CD4-positive, alpha-beta T cell (primary cell): Measurements from ENCODE around the gene MCM8. TPM values are rescaled to one million over a fixed set of nuclear protein-coding genes. Genes with fewer than 3 reads are reported as not detected.

Experiments used
- ATAC-seq: fragments of 200-7000 bp; cut with Tn5 transposase; one replicate; pipeline ENCODE4 v1.10.0; 2022; ENCODE audit warnings: mild to moderate bottlenecking; ENCODE audit not compliant: poor library complexity
- CTCF ChIA-PET: fragments of 350-600 bp; sonication (Branson Sonifier 250); formaldehyde crosslinking; loops from one replicate; lab custom pipeline; 2021; ENCODE audit warnings: antibody characterized with exemption, inconsistent platforms; lab: Charles Lee
- POLR2A ChIA-PET: fragments of 350-600 bp; sonication (Branson Sonifier 250); formaldehyde crosslinking; loops from one replicate; lab custom pipeline; 2021; ENCODE audit warnings: antibody characterized with exemption, inconsistent platforms; lab: Charles Lee
- DNase-seq, 14 experiments: peaks; one replicate each; pipeline ENCODE4 v3.0.0-alpha.2; 2013 to 2020; ENCODE audit warnings: mixed read lengths in 2 of 14
- H3K27ac ChIP-seq, 2 donors: one replicate each; pipeline versions ENCODE4 v1.5.1 to v1.7.0; 2013; ENCODE audit warnings: low read length in 2 of 2, low read depth in 1 of 2, mild to moderate bottlenecking in 1 of 2
- H3K27me3 ChIP-seq, 2 experiments: 1 replicate in 1 of 2; 2 replicates in 1 of 2; pipeline versions ENCODE4 v1.6.1 to v1.7.0; 2013; ENCODE audit warnings: low read length in 2 of 2, control low read depth in 1 of 2, mild to moderate bottlenecking in 1 of 2, moderate library complexity in 1 of 2; ENCODE audit not compliant: insufficient read depth in 2 of 2, control insufficient read depth in 1 of 2
- H3K36me3 ChIP-seq: one replicate; pipeline ENCODE4 v1.6.1; 2013; ENCODE audit warnings: low read length, control low read depth; ENCODE audit not compliant: insufficient read depth
- H3K4me1 ChIP-seq: one replicate; pipeline ENCODE4 v1.6.1; 2013; ENCODE audit warnings: low read length, control low read depth; ENCODE audit not compliant: insufficient read depth
- H3K4me3 ChIP-seq: one replicate; pipeline ENCODE4 v1.5.1; 2013; ENCODE audit warnings: mild to moderate bottlenecking, low read length, moderate library complexity
- H3K9me3 ChIP-seq, 2 experiments: 1 replicate in 1 of 2; 2 replicates in 1 of 2; pipeline versions ENCODE4 v1.6.1 to v1.7.0; 2013; ENCODE audit warnings: low read length in 2 of 2, mild to moderate bottlenecking in 2 of 2, control low read depth in 1 of 2, moderate library complexity in 1 of 2; ENCODE audit not compliant: control insufficient read depth in 1 of 2, insufficient read depth in 1 of 2
- H3K27ac Mint-ChIP-seq: one replicate; pipeline ENCODE4 v1.8.0; 2020; ENCODE audit warnings: mixed read lengths
- H3K27me3 Mint-ChIP-seq: one replicate; pipeline ENCODE4 v1.8.0; 2021; ENCODE audit warnings: mixed read lengths
- H3K36me3 Mint-ChIP-seq: one replicate; pipeline ENCODE4 v1.8.0; 2021; ENCODE audit warnings: low read depth, mixed read lengths
- H3K4me1 Mint-ChIP-seq: one replicate; pipeline ENCODE4 v1.8.0; 2021; ENCODE audit warnings: low read depth, mixed read lengths
- H3K4me3 Mint-ChIP-seq: one replicate; pipeline ENCODE4 v1.8.0; 2020; ENCODE audit warnings: mild to moderate bottlenecking, mixed read lengths
- H3K9me3 Mint-ChIP-seq: one replicate; pipeline ENCODE4 v1.8.0; 2020; ENCODE audit warnings: mixed read lengths
- CTCF ChIP-seq: fragments of 200-600 bp; IDR thresholded peaks from one replicate; pipeline ENCODE4 v1.8.0; 2022; ENCODE audit warnings: antibody characterized with exemption, mild to moderate bottlenecking
- intact Hi-C, 2 experiments: fragments of 100-400 bp; cut with DNase I in 1 of 2; cut with micrococcal nuclease in 1 of 2; formaldehyde crosslinking; loops; one replicate each; pipeline versions ENCODE4 v1.15.1 to v1.9.0; 2023 to 2025; cut with DNase I, micrococcal nuclease
- total RNA-seq, 174 experiments: library from RNA in 2 of 174; stranded (reverse) in 2 of 174; gene quantifications; one replicate each; pipeline ENCODE4 v1.2.3 and lab custom pipeline; 2021 to 2026

Gene MCM8
- total RNA-seq, 2 experiments from 2014 or later = 1.4 to 1.7 TPM

DNA sequence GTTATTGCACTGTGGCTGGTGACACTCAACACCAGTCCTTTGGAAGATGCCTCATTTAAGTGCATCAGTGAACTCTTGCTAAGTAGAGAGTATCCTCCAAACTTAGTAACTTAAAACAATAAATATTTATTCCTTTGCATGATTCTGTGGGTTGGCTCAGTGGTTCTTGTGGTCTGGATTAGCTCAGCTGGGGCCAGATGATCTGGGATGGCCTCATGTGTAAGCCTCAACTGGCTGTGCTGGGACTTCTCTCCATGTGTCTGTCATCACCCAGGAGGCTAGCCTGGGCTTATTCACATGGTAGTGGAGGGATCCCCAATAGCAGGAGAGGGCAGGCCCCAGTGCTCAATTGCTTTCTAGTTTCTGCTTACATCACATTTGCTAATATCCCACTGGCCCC is 95.1 kb downstream of the MCM8 start:
- TF ChIP-seq CTCF = no peak

GRCh38 chr20:6046432-6046831 is 96.0 kb downstream of the MCM8 start:
- H3K4me3 ChIP-seq = no peak overlapping the region
- Mint-ChIP-seq H3K9me3 (no peaks in the 10 kb centered on the region), H3K27me3 (peaks cover 10% of the 10 kb centered on the region), H3K4me3 (no peak overlapping the region), H3K36me3 (peaks cover 15% of the 10 kb centered on the region), H3K27ac (no peak overlapping the region), H3K4me1 (no peaks in the 10 kb centered on the region)
- no peak for DNase-seq
- H3K27me3 ChIP-seq = peaks cover 10 to 11% of the 10 kb centered on the region in 2 experiments
- CTCF ChIA-PET = no interaction called here
- intact Hi-C loops = no loop called here
- no peak for ATAC-seq
- POLR2A ChIA-PET = no interaction called here
- H3K27ac ChIP-seq = no peak overlapping the region
- no peaks in the 10 kb centered on the region for H3K4me1 ChIP-seq
- no peak for TF ChIP-seq CTCF
- H3K9me3 ChIP-seq = no peaks in the 10 kb centered on the region
- no peaks in the 10 kb centered on the region for H3K36me3 ChIP-seq

More for the DNA sequence above, 95.1 kb downstream of the MCM8 start:
- Mint-ChIP-seq H3K27me3 (peaks cover 5% of the 10 kb centered on the region), H3K4me1 (no peaks in the 10 kb centered on the region), H3K36me3 (peaks cover 18% of the 10 kb centered on the region), H3K27ac (no peak overlapping the region), H3K9me3 (no peaks in the 10 kb centered on the region), H3K4me3 (no peak overlapping the region)
- intact Hi-C loops = no loop called here
- ChIA-PET CTCF (no interaction called here), POLR2A (no interaction called here)
- peaks cover 2% of the 10 kb centered on the region in 2 experiments for H3K27me3 ChIP-seq
- ATAC-seq = no peak
- no peaks in the 10 kb centered on the region for H3K4me1 ChIP-seq
- H3K9me3 ChIP-seq = peaks cover 0 to 7% of the 10 kb centered on the region in 2 experiments
- H3K4me3 ChIP-seq = no peak overlapping the region
- DNase-seq = no peak
- H3K27ac ChIP-seq = no peak overlapping the region
- peaks cover 5% of the 10 kb centered on the region for H3K36me3 ChIP-seq

DNA sequence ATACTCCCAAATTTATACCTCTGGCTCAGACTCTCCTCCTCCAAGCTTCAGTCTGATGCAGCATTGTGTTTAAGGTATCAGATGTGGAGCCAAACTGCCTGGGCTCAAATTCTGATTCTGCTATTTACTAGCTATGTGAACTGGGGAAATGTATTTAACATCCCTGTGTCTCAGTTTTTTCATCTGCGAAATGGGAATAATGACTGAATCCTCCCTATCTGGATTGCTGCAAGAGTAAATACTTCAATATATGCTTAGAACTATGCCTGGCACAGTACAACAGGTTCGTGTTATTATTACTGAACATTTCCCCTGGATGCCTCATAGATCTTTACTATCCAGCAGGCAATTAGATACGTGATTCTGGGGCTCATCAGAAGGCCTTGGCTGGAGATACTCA is 97.9 kb downstream of the MCM8 start:
- Histone ChIP-seq H3K4me3 (no peak overlapping the region), H3K36me3 (no peaks in the 10 kb centered on the region), H3K27me3 (peaks cover 18 to 27% of the 10 kb centered on the region in 2 experiments), H3K4me1 (no peaks in the 10 kb centered on the region), H3K9me3 (no peaks in the 10 kb centered on the region), H3K27ac (no peak overlapping the region)
- intact Hi-C loops = no loop called here
- no peaks in the 10 kb centered on the region for H3K9me3 Mint-ChIP-seq
- no peak overlapping the region for H3K27ac Mint-ChIP-seq
- no peaks in the 10 kb centered on the region for H3K4me1 Mint-ChIP-seq
- TF ChIP-seq CTCF = no peak
- no peak for DNase-seq
- no peak for ATAC-seq
- no peak overlapping the region for H3K4me3 Mint-ChIP-seq
- no peaks in the 10 kb centered on the region for H3K36me3 Mint-ChIP-seq
- ChIA-PET CTCF (no interaction called here), POLR2A (no interaction called here)
- peaks cover 17% of the 10 kb centered on the region for H3K27me3 Mint-ChIP-seq

Other genes starting within 250 kb of the MCM8 start
- 1 to 10 TPM; 7.0 to 7.3 TPM for gene SHLD1, start 200.3 kb upstream of the MCM8 start, total RNA-seq
- gene CHGB, start 39.1 kb upstream of the MCM8 start, total RNA-seq = under 1 TPM in 1 of 2 experiments, not detected in 1; 0.34 TPM
- 1 to 10 TPM; 8.1 TPM for gene TRMT6, start 119 bp upstream of the MCM8 start, total RNA-seq
- 1 to 10 TPM; 6.7 to 7.6 TPM for gene CRLS1, start 55.5 kb downstream of the MCM8 start, total RNA-seq
- gene LRRN4, start 103.4 kb downstream of the MCM8 start, total RNA-seq = under 1 TPM; 0.08 to 0.17 TPM
- gene FERMT1, start 172.4 kb downstream of the MCM8 start, total RNA-seq = not detected